T47D (cell line): ENCODE results near the gene TNIP3.
"Not testable (repeated sequence)": the region's sequence is repeated elsewhere in the genome, so short reads cannot be mapped to it uniquely, and the experiment has no call there.

Experiments
- DNase-seq, 2 experiments: peaks; one replicate each; pipeline versions ENCODE4 v3.0.0 to v3.0.0-alpha.2; 2011 to 2012; ENCODE audit warnings: low read depth in 1 of 2, low spot score in 1 of 2
- JUND ChIP-seq: IDR thresholded peaks from 2 replicates; pipeline ENCODE4 v1.6.1; 2012; ENCODE audit warnings: low read depth
- in situ Hi-C: cut with HindIII; loops from 2 replicates; pipeline ENCODE4 v1.10.0; 2016; ENCODE audit warnings: low sequenced_read_pairs, low pct_unique_long_range_greater_than_20kb

TNIP3 gene

GRCh38 chr4:121190389-121190788 is 26.3 kb upstream of the TNIP3 start:
- no peak for TF ChIP-seq JUND
- in situ Hi-C loops: no loop called here
- DNase-seq: no peak

GRCh38 chr4:121189326-121190215 is 25.4 kb upstream of the TNIP3 start:
- DNase-seq: no peak
- in situ Hi-C loops: no loop called here
- TF ChIP-seq JUND: no peak

- DNase-seq: no peak
- in situ Hi-C loops: no loop called here
- TF ChIP-seq JUND: no peak
These were observed 23.1 kb upstream of the TNIP3 start for GRCh38 chr4:121187206-121187605.

- in situ Hi-C loops: no loop called here
- DNase-seq: no peak
- TF ChIP-seq JUND: no peak
These were observed 21.8 kb upstream of the TNIP3 start for GRCh38 chr4:121185960-121186359.

- no peak for TF ChIP-seq JUND
- no peak for DNase-seq
- in situ Hi-C loops: no loop called here
These were observed 19.9 kb upstream of the TNIP3 start for GRCh38 chr4:121183989-121184388.

- DNase-seq: no peak
- no peak for TF ChIP-seq JUND
- in situ Hi-C loops: no loop called here
These were observed 19.2 kb upstream of the TNIP3 start for GRCh38 chr4:121183361-121183760.

GRCh38 chr4:121182296-121182695 is 18.2 kb upstream of the TNIP3 start:
- TF ChIP-seq JUND: no peak
- in situ Hi-C loops: no loop called here
- peak in 1 of 2 experiments; percentile 41 for DNase-seq

GRCh38 chr4:121181493-121181892 is 17.4 kb upstream of the TNIP3 start:
- DNase-seq: no peak
- in situ Hi-C loops: no loop called here
- TF ChIP-seq JUND: no peak

- DNase-seq: no peak
- TF ChIP-seq JUND: no peak
- in situ Hi-C loops: no loop called here
These were observed 16.4 kb upstream of the TNIP3 start for GRCh38 chr4:121180558-121180957.

GRCh38 chr4:121177246-121178137 is 13.4 kb upstream of the TNIP3 start:
- in situ Hi-C loops: no loop called here
- no peak for TF ChIP-seq JUND
- peak in 1 of 2 experiments; percentile 17 for DNase-seq

GRCh38 chr4:121176082-121176934 is 12.2 kb upstream of the TNIP3 start:
- no peak for TF ChIP-seq JUND
- no peak for DNase-seq
- in situ Hi-C loops: no loop called here

GRCh38 chr4:121171477-121171876 is 7.4 kb upstream of the TNIP3 start:
- in situ Hi-C loops, DNase-seq: not testable (repeated sequence)
